ENCODE measurements around the gene TSC2. TPM values are rescaled to one million over a fixed set of nuclear protein-coding genes. Genes with fewer than 3 reads are reported as not detected.
A peak's percentile ranks its signal among the peaks of the same experiment; 100 is the strongest.
"Not testable (repeated sequence)": the region's sequence is repeated elsewhere in the genome, so short reads cannot be mapped to it uniquely, and the experiment has no call there.

TSC2 gene
- total and polyA plus RNA-seq, 2 donors (not counting 1 experiment from before 2014, with no cell fraction given): 24.5 to 46.6 TPM

GRCh38 chr16:2123706-2124376 is 76.1 kb downstream of the TSC2 start:
- H4K20me1 ChIP-seq (ENCODE audit: control insufficient read depth, extremely low read depth, insufficient read depth, low read length); H3K36me3 ChIP-seq (ENCODE audit: control insufficient read depth, insufficient read depth, low read length); H3K9me3 ChIP-seq (ENCODE audit: control insufficient read depth, insufficient read depth, low read depth, low read length); H3K27me3 ChIP-seq (ENCODE audit: control insufficient read depth, insufficient read depth, low read length); H2AFZ ChIP-seq (ENCODE audit: low read length); H3K4me3 ChIP-seq (replicated peaks in 1 of 4; ENCODE audit: control extremely low read depth in 1 of 4, insufficient read depth in 1 of 4, low read depth in 3 of 4, low read length in 4 of 4); H3K9ac ChIP-seq (ENCODE audit: insufficient read depth, low read length); DNase-seq (ENCODE audit: low read depth in 2 of 2): not testable (repeated sequence)
- H3K4me2 ChIP-seq (ENCODE audit: extremely low read depth, insufficient read depth, low read length): peak overlapping the region; percentile 59
- peaks cover 25% of the 10 kb centered on the region for H3K4me1 ChIP-seq (ENCODE audit: control insufficient read depth, extremely low read depth, insufficient read depth, low read length)
- H3K79me2 ChIP-seq (ENCODE audit: control insufficient read depth, insufficient read depth, low read length): peaks cover 52% of the 10 kb centered on the region
- H3K27ac ChIP-seq (ENCODE audit: insufficient read depth, low read length): peak overlapping the region; percentile 93

DNA sequence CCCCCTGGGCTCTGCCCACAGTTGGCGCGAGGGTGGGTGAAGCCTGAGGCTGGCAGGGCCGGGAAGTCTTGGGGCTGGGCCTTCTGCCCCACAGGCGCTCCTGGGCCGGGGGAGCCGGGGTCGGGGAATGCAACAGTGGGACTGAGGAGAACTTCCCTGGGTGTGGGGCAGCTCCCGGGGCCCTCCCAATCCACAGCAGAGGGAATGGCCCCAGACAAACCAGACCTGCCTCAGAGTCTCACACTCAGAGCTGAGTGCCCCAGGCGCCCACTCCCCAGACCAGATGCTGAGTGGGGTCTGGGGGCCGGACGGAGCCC is 76.5 kb downstream of the TSC2 start:
- peak overlapping the region in 1 of 4 experiments; percentile 44 for H3K4me3 ChIP-seq (replicated peaks in 1 of 4; ENCODE audit: control extremely low read depth in 1 of 4, insufficient read depth in 1 of 4, low read depth in 3 of 4, low read length in 4 of 4)
- not testable (repeated sequence) for H2AFZ ChIP-seq (ENCODE audit: low read length); H3K27me3 ChIP-seq (ENCODE audit: control insufficient read depth, insufficient read depth, low read length); H3K9me3 ChIP-seq (ENCODE audit: control insufficient read depth, insufficient read depth, low read depth, low read length); H3K36me3 ChIP-seq (ENCODE audit: control insufficient read depth, insufficient read depth, low read length); H4K20me1 ChIP-seq (ENCODE audit: control insufficient read depth, extremely low read depth, insufficient read depth, low read length); DNase-seq (ENCODE audit: low read depth in 2 of 2)
- peak overlapping the region; percentile 93 for H3K27ac ChIP-seq (ENCODE audit: insufficient read depth, low read length)
- H3K4me2 ChIP-seq (ENCODE audit: extremely low read depth, insufficient read depth, low read length): peak overlapping the region; percentile 59
- peaks cover 25% of the 10 kb centered on the region for H3K4me1 ChIP-seq (ENCODE audit: control insufficient read depth, extremely low read depth, insufficient read depth, low read length)
- peak overlapping the region; percentile 73 for H3K9ac ChIP-seq (ENCODE audit: insufficient read depth, low read length)
- peaks cover 51% of the 10 kb centered on the region for H3K79me2 ChIP-seq (ENCODE audit: control insufficient read depth, insufficient read depth, low read length)

DNA sequence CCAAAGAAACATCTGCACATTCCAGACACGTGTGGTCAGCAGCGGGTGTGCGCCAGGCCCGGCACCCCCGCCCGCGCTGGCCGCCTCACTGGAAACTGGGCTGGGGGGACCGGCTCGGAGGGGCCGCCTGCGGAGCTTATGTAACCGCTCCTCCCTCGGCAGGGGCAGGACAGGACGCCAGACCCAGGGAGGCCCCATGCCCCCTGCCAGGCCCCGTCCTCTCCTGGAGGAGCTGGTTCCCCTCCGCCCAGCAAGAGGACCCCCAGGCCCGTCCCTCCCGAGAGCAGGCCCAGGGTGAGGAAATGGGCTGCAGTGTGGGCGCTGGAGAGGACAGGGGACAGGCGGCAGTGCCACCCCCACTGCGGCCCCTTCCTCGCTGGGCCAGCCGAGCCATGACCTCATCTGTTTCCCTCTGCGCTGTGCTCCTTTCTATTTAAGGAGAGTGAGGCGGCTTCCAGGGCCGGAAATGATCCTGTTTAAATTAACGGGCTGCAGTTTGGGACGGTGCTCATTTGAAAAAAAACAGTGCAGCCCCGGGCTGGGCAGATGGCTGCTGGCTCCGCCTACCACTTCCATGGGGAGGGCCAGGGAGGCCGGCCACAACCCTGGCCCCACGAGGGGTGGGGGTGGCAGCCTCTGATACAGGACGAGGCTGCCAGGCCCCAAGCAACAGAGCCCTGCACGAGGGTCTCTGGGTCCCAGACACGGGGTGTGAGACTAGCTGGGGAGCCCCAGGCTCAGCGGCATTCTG is 77.1 kb downstream of the TSC2 start:
- peak; percentile 75 to 82 for DNase-seq (ENCODE audit: low read depth in 2 of 2)

GRCh38 chr16:2125609-2126008 is 77.8 kb downstream of the TSC2 start:
- Histone ChIP-seq H3K27ac (ENCODE audit: insufficient read depth, low read length) (peak overlapping the region; percentile 93), H3K4me1 (ENCODE audit: control insufficient read depth, extremely low read depth, insufficient read depth, low read length) (peaks cover 25% of the 10 kb centered on the region), H3K4me3 (replicated peaks in 1 of 4; ENCODE audit: control extremely low read depth in 1 of 4, insufficient read depth in 1 of 4, low read depth in 3 of 4, low read length in 4 of 4) (peak overlapping the region in 1 of 4 experiments; percentile 44), H3K79me2 (ENCODE audit: control insufficient read depth, insufficient read depth, low read length) (peaks cover 54% of the 10 kb centered on the region), H3K4me2 (ENCODE audit: extremely low read depth, insufficient read depth, low read length) (peak overlapping the region; percentile 59)
- not testable (repeated sequence) for H3K36me3 ChIP-seq (ENCODE audit: control insufficient read depth, insufficient read depth, low read length); H2AFZ ChIP-seq (ENCODE audit: low read length); H3K9ac ChIP-seq (ENCODE audit: insufficient read depth, low read length); H3K27me3 ChIP-seq (ENCODE audit: control insufficient read depth, insufficient read depth, low read length); DNase-seq (ENCODE audit: low read depth in 2 of 2); H4K20me1 ChIP-seq (ENCODE audit: control insufficient read depth, extremely low read depth, insufficient read depth, low read length); H3K9me3 ChIP-seq (ENCODE audit: control insufficient read depth, insufficient read depth, low read depth, low read length)

More for the DNA sequence above, 77.1 kb downstream of the TSC2 start:
- not testable (repeated sequence) for H2AFZ ChIP-seq (ENCODE audit: low read length); H3K27me3 ChIP-seq (ENCODE audit: control insufficient read depth, insufficient read depth, low read length); H3K9me3 ChIP-seq (ENCODE audit: control insufficient read depth, insufficient read depth, low read depth, low read length); H3K36me3 ChIP-seq (ENCODE audit: control insufficient read depth, insufficient read depth, low read length); H4K20me1 ChIP-seq (ENCODE audit: control insufficient read depth, extremely low read depth, insufficient read depth, low read length)
- Histone ChIP-seq H3K27ac (ENCODE audit: insufficient read depth, low read length) (peak overlapping the region; percentile 93), H3K79me2 (ENCODE audit: control insufficient read depth, insufficient read depth, low read length) (peaks cover 52% of the 10 kb centered on the region), H3K9ac (ENCODE audit: insufficient read depth, low read length) (peak overlapping the region; percentile 73), H3K4me3 (replicated peaks in 1 of 4; ENCODE audit: control extremely low read depth in 1 of 4, insufficient read depth in 1 of 4, low read depth in 3 of 4, low read length in 4 of 4) (peak overlapping the region in 2 of 4 experiments; percentile 13 to 44), H3K4me2 (ENCODE audit: extremely low read depth, insufficient read depth, low read length) (peak overlapping the region; percentile 75), H3K4me1 (ENCODE audit: control insufficient read depth, extremely low read depth, insufficient read depth, low read length) (peaks cover 25% of the 10 kb centered on the region)

GRCh38 chr16:2126161-2126743 is 78.5 kb downstream of the TSC2 start:
- DNase-seq (ENCODE audit: low read depth in 2 of 2): peak in 1 of 2 donors; percentile 50
- not testable (repeated sequence) for H2AFZ ChIP-seq (ENCODE audit: low read length); H4K20me1 ChIP-seq (ENCODE audit: control insufficient read depth, extremely low read depth, insufficient read depth, low read length); H3K4me3 ChIP-seq (replicated peaks in 1 of 4; ENCODE audit: control extremely low read depth in 1 of 4, insufficient read depth in 1 of 4, low read depth in 3 of 4, low read length in 4 of 4); H3K36me3 ChIP-seq (ENCODE audit: control insufficient read depth, insufficient read depth, low read length); H3K9me3 ChIP-seq (ENCODE audit: control insufficient read depth, insufficient read depth, low read depth, low read length); H3K27me3 ChIP-seq (ENCODE audit: control insufficient read depth, insufficient read depth, low read length)
- Histone ChIP-seq H3K4me1 (ENCODE audit: control insufficient read depth, extremely low read depth, insufficient read depth, low read length) (peaks cover 25% of the 10 kb centered on the region), H3K79me2 (ENCODE audit: control insufficient read depth, insufficient read depth, low read length) (peaks cover 55% of the 10 kb centered on the region), H3K27ac (ENCODE audit: insufficient read depth, low read length) (peak overlapping the region; percentile 65), H3K4me2 (ENCODE audit: extremely low read depth, insufficient read depth, low read length) (peak overlapping the region; percentile 51), H3K9ac (ENCODE audit: insufficient read depth, low read length) (peak overlapping the region; percentile 7)

GRCh38 chr16:2126928-2127556 is 79.3 kb downstream of the TSC2 start:
- not testable (repeated sequence) for H3K4me3 ChIP-seq (replicated peaks in 1 of 4; ENCODE audit: control extremely low read depth in 1 of 4, insufficient read depth in 1 of 4, low read depth in 3 of 4, low read length in 4 of 4); H4K20me1 ChIP-seq (ENCODE audit: control insufficient read depth, extremely low read depth, insufficient read depth, low read length); H3K36me3 ChIP-seq (ENCODE audit: control insufficient read depth, insufficient read depth, low read length); H3K4me2 ChIP-seq (ENCODE audit: extremely low read depth, insufficient read depth, low read length); H2AFZ ChIP-seq (ENCODE audit: low read length); H3K27me3 ChIP-seq (ENCODE audit: control insufficient read depth, insufficient read depth, low read length); DNase-seq (ENCODE audit: low read depth in 2 of 2); H3K9me3 ChIP-seq (ENCODE audit: control insufficient read depth, insufficient read depth, low read depth, low read length)
- Histone ChIP-seq H3K79me2 (ENCODE audit: control insufficient read depth, insufficient read depth, low read length) (peaks cover 52% of the 10 kb centered on the region), H3K27ac (ENCODE audit: insufficient read depth, low read length) (peak overlapping the region; percentile 65), H3K9ac (ENCODE audit: insufficient read depth, low read length) (peak overlapping the region; percentile 7), H3K4me1 (ENCODE audit: control insufficient read depth, extremely low read depth, insufficient read depth, low read length) (peaks cover 25% of the 10 kb centered on the region)
